GM20000 (cell line): ENCODE results near the gene PLA2G4D.

Experiments
- DNase-seq: peaks from one replicate; pipeline ENCODE4 v3.0.0; 2012; ENCODE audit warnings: low spot score
- TF ChIP-seq, protein P1 (sequence below): IDR thresholded peaks from 2 replicates; pipeline ENCODE4 v1.5.1; 2012; ENCODE audit warnings: mild to moderate bottlenecking, control low read depth; ENCODE audit errors: extremely low read depth, missing control alignments

The PLA2G4D gene, protein sequence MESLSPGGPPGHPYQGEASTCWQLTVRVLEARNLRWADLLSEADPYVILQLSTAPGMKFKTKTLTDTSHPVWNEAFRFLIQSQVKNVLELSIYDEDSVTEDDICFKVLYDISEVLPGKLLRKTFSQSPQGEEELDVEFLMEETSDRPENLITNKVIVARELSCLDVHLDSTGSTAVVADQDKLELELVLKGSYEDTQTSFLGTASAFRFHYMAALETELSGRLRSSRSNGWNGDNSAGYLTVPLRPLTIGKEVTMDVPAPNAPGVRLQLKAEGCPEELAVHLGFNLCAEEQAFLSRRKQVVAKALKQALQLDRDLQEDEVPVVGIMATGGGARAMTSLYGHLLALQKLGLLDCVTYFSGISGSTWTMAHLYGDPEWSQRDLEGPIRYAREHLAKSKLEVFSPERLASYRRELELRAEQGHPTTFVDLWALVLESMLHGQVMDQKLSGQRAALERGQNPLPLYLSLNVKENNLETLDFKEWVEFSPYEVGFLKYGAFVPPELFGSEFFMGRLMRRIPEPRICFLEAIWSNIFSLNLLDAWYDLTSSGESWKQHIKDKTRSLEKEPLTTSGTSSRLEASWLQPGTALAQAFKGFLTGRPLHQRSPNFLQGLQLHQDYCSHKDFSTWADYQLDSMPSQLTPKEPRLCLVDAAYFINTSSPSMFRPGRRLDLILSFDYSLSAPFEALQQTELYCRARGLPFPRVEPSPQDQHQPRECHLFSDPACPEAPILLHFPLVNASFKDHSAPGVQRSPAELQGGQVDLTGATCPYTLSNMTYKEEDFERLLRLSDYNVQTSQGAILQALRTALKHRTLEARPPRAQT

DNA sequence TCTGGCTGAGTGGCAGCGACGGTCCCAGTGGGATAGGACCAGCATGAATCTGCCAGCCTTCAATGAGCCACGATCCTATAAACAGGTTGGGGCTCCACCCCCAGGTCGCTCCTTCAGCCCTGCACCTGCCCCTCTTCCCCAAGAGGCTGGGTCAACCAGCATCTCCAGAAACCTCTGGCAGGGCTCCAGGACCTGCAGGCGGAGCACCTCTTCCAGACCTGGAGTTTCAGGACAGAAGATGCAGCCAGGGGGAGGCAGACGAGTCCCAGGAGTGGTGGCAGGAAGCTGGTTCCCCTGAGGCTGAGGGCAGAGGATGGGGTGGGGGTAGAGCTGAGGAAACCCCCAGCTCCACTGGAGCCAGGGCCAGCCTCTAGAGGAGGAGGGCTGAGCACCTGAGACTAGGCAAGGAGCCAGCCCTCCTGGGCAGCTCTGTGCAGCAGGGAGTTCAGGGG, at the start of gene PLA2G4D:
Gene PLA2G4D (minus strand): TSS at position 51 of the 452 bp plus-strand sequence. CDS start 103 bp downstream, outside the sequence.
- no peak for DNase-seq
- TF ChIP-seq, protein P1, sequence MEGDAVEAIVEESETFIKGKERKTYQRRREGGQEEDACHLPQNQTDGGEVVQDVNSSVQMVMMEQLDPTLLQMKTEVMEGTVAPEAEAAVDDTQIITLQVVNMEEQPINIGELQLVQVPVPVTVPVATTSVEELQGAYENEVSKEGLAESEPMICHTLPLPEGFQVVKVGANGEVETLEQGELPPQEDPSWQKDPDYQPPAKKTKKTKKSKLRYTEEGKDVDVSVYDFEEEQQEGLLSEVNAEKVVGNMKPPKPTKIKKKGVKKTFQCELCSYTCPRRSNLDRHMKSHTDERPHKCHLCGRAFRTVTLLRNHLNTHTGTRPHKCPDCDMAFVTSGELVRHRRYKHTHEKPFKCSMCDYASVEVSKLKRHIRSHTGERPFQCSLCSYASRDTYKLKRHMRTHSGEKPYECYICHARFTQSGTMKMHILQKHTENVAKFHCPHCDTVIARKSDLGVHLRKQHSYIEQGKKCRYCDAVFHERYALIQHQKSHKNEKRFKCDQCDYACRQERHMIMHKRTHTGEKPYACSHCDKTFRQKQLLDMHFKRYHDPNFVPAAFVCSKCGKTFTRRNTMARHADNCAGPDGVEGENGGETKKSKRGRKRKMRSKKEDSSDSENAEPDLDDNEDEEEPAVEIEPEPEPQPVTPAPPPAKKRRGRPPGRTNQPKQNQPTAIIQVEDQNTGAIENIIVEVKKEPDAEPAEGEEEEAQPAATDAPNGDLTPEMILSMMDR: no peak

DNA sequence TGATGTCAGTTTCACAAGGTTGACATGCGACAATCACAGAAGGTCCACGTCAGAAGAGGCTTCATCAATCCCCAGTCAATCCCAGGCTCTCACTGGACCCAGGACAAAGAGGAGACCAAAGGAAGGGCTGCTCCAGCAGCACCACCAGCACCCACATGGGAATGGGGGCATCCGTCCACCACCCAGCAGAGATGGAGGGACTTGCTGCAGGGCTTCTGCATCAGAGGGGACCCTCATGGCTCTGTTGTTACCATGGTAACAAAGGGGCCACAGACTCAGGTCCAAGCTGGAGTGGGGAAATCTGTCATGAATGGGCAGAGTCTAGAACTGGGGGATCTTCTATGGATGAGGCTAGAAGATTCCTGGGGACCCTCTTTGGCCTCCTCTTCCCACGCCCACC, 49.0 kb upstream of the PLA2G4D start:
- DNase-seq: no peak
- TF ChIP-seq, protein P1: no peak

DNA sequence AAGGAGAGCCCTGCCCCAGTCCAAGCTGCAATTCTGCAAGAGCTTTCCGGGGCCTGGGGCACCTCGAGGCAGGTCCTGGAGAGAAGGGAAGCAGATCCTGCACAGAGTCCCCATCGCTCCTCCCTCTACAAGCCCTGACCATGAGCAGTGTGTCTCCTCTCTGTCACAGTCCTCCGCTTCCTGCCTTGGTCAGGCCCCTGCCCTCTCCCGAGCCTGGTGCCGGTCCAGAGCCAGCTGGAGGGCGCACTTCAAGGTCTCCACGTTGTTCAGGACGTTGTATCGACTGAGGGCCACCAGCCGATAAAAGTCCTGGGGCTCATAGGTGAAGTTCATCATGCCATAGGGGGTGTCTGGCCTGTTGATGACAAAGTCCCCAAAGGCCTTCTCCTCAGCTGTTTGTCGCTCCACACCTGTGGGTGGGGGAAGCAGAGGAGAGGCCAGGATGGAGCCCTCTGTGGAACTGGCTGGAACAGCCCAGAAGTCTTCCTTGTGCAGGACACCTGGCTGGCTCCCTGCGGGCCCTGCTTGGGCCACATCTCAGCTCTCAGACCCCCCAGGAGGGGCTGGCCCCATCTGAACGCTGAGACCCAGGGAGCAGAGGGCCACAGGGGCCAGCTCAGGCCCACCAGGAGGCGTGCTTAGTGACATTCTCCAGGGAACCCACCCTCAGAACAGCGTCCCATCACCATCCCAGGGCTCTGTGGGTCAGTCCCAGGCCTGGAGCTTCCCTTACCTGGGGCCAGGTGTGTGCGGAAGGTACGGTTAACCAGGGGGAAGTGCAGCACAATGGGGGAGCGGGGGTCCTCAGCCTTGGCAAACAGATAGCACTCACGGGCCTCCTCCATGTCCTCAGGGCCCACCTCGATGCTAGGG, 47.7 kb upstream of the PLA2G4D start:
- no peak for DNase-seq
- TF ChIP-seq, protein P1: no peak

DNA sequence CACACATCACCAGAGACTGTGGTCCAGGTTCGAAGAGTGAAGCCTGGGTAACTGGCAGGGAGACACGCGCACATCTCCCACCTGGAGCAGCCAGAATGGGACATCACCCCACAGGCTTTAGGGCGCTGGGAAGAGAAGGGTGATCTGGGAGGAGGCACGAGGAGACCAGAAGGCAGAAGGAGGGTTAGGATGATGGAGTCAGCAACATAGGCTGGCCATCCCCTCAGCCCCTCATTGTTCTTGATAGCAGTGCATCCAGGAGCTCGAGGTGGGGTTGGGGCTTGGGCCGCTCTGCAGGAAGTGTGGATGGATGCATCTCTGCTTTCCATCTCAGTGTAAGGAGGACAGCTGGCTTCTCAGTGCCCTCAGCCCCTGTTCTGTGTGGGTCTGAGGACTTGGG, 46.9 kb upstream of the PLA2G4D start:
- TF ChIP-seq, protein P1: no peak
- DNase-seq: no peak

DNA sequence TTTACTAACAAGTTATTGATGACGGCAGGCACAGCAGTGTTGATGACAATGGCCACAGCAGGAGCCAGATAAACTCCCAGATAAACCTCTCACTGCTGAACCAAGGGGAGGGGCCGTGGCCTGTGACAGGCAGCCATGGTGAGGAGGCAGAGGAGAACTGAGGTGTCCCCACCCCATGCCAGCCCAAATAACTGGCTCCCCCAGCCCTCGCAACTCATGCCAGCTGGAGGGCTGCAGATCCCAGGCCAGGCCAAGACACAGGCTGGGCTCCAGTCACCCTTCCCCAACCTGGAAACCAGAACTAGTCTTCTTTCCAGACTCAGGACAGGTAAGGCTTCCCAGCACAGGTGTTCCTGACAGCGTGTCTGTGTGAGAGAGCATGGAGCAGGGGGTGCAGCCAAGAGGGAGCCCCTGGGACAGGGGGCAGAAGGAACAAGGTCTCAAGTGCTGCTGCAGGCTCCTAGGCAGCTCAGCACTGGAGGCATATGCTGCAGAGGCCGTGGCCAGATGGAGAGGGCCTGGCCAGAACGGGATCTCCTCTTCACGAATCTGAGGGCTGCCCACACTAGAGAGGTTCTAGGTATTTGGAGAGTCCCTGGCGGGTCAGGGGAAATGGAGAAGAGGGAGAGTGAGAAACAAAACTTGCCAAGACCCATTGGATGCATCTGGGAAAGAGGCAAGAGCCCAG, 46.2 kb upstream of the PLA2G4D start:
- TF ChIP-seq, protein P1: no peak
- DNase-seq: no peak

DNA sequence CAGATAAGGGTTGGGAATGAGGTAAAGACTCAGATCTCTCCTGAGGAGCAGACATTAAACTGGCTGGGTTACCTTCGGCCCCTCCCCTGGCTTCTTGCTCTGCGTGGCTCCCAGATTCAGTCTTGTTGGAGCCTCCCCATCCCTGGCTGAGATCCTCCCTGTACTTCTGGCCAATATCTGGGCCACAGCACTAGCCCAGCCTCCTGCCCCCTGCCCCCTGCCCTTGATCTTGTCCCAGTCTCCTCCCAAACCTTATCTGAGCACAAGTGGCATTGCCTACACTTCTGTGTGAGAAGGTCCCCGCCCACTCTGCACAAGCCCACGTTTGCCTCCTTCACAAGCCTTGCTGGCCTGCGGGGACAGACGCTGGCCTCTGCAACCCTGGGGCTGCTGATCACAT, 45.2 kb upstream of the PLA2G4D start:
- DNase-seq: no peak
- TF ChIP-seq, protein P1: no peak
